Nephron progenitor cell (in vitro differentiated cells): ENCODE measurements around the gene IL4R.

Source experiments
- DNase-seq: peaks from one replicate; pipeline ENCODE4 v3.0.0; 2021
- H3K27ac Mint-ChIP-seq: 2 replicates; pipeline ENCODE4 v1.8.0; 2021; ENCODE audit warnings: mild to moderate bottlenecking, moderate library complexity, mixed read lengths
- H3K27me3 Mint-ChIP-seq: 2 replicates; pipeline ENCODE4 v1.8.0; 2021; ENCODE audit warnings: mild to moderate bottlenecking, low read depth, mixed read lengths; ENCODE audit not compliant: poor library complexity
- H3K36me3 Mint-ChIP-seq: 2 replicates; pipeline ENCODE4 v1.8.0; 2021; ENCODE audit warnings: low read depth, mixed read lengths
- H3K4me1 Mint-ChIP-seq: 2 replicates; pipeline ENCODE4 v1.8.0; 2021; ENCODE audit warnings: mixed read lengths
- H3K4me3 Mint-ChIP-seq: 2 replicates; pipeline ENCODE4 v1.8.0; 2021; ENCODE audit warnings: mild to moderate bottlenecking, moderate library complexity, mixed read lengths
- H3K9me3 Mint-ChIP-seq: 2 replicates; pipeline ENCODE4 v1.8.0; 2021; ENCODE audit warnings: mild to moderate bottlenecking, moderate library complexity, mixed read lengths
- CTCF ChIP-seq: fragments of 200-600 bp; sonication (generic); IDR thresholded peaks from 2 replicates; pipeline ENCODE4 v1.5.0; 2021; ENCODE audit warnings: antibody characterized with exemption

Gene IL4R

DNA sequence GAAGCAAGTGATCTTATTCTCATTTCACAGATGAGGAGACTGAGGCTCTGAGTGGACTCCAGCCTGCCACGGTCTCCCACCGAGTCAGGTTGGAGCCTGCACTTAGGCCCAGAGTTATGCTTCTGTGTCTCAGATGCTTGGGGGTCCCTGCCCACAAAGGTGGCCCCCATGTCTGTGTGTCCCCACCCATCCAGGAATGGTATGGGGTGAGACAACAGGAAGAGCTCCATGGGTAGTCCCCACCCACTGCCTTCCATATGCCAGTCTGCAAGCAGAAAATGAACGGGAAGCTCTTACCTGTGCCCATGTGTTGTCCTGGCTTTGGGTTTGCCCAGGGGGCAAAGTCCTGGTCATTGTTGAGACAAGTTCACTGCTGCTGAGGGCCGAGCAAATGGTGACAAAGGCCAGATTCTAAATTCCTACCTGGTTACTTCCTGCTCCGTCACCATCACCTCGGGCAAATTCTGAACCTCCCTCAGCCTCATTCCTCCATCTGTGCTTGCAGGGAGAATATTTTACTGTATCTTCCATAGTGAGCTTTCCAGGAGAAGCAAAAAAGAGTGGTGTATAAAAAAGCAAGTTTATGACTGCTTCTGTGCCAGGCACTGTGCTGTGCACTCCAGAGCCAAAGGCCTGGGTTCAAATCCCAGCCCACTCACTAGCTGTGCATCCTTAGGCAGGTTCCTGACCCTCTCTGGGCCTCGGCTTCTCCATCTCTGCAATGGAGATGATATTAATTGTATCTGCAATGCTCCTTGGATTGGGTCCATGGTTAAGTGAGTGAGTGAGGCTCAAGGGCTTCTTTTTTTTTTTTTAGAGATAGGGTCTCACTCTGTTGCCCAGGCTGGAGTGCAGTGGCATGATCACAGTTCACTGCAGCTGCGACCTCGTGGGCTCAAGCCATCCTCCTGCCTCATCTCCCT lies 9.3 kb downstream of the IL4R start:
- no peak for DNase-seq
- Mint-ChIP-seq H3K4me3 (no peak overlapping the region), H3K36me3 (no peaks in the 10 kb centered on the region), H3K27me3 (peaks cover 7% of the 10 kb centered on the region), H3K4me1 (peaks cover 48% of the 10 kb centered on the region), H3K9me3 (no peaks in the 10 kb centered on the region), H3K27ac (peak overlapping the region; percentile 41)
- no peak for TF ChIP-seq CTCF

- Mint-ChIP-seq H3K4me3 (no peak overlapping the region), H3K9me3 (peaks cover 2% of the 10 kb centered on the region), H3K27me3 (peaks cover 3% of the 10 kb centered on the region), H3K4me1 (peaks cover 40% of the 10 kb centered on the region), H3K27ac (peak overlapping the region; percentile 51), H3K36me3 (peaks cover 2% of the 10 kb centered on the region)
- no peak for TF ChIP-seq CTCF
- DNase-seq = no peak
These were observed 10.2 kb downstream of the IL4R start for GRCh38 chr16:27323781-27324561.

DNA sequence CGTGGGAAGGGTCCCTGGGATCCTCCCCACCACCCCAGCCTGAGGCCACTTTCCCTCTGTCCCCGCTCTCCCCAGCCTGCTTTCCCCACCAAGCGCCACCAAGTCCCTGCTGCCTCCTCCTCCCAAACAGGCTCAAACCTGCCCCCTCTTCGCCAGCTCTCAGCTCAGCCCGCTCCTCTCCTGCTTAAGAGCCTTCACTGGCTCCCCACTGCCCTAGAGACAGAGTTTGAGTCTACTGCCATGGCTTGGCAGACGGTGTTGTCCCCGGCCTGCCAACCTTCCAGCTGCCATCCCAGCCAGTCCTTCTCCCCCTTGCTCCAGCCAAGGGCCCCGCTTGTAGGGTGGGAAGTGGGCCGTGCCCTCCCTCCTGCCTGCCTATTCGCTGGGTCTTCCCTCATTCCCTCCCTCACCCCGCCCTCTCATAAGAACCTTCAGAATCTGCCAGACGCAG lies 11.1 kb downstream of the IL4R start:
- H3K27ac Mint-ChIP-seq = peak overlapping the region; percentile 96
- H3K4me3 Mint-ChIP-seq = no peak overlapping the region
- DNase-seq = no peak
- peaks cover 5% of the 10 kb centered on the region for H3K36me3 Mint-ChIP-seq
- peaks cover 5% of the 10 kb centered on the region for H3K9me3 Mint-ChIP-seq
- TF ChIP-seq CTCF = no peak
- H3K27me3 Mint-ChIP-seq = peaks cover 3% of the 10 kb centered on the region
- peaks cover 33% of the 10 kb centered on the region for H3K4me1 Mint-ChIP-seq

- no peak overlapping the region for H3K27ac Mint-ChIP-seq
- DNase-seq = no peak
- peaks cover 33% of the 10 kb centered on the region for H3K4me1 Mint-ChIP-seq
- H3K36me3 Mint-ChIP-seq = peaks cover 5% of the 10 kb centered on the region
- H3K4me3 Mint-ChIP-seq = no peak overlapping the region
- peaks cover 3% of the 10 kb centered on the region for H3K27me3 Mint-ChIP-seq
- H3K9me3 Mint-ChIP-seq = peaks cover 5% of the 10 kb centered on the region
- TF ChIP-seq CTCF = no peak
These were observed 12.0 kb downstream of the IL4R start for GRCh38 chr16:27325736-27326135.

DNA sequence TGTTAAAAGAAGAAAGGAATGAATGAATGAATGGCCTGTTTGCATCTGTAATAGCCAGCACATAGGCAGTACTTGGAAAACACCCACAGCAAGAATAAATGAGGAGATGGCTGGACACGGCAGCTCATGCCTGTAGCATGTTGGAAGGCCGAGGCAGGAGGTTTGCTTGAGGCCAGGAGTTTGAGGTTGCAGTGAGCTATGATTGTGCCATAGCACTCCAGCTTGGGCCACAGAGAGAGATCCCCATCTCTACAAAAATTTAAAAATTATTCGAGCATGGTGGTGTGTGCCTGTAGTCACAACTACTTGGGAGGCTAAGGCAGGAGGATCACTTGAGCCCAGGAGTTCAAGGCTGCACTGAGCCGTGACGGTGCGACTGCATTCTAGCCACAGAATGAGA lies 12.5 kb downstream of the IL4R start:
- no peak for DNase-seq
- TF ChIP-seq CTCF = no peak
- H3K27ac Mint-ChIP-seq = no peak overlapping the region
- peaks cover 3% of the 10 kb centered on the region for H3K27me3 Mint-ChIP-seq
- H3K36me3 Mint-ChIP-seq = peaks cover 5% of the 10 kb centered on the region
- H3K4me3 Mint-ChIP-seq = no peak overlapping the region
- peaks cover 33% of the 10 kb centered on the region for H3K4me1 Mint-ChIP-seq
- H3K9me3 Mint-ChIP-seq = peaks cover 5% of the 10 kb centered on the region
